Fibroblast of skin of right biceps (primary cell): ENCODE results near the gene CUL7.
A peak's percentile ranks its signal among the peaks of the same experiment; 100 is the strongest.

Source experiments
- DNase-seq: peaks from one replicate; pipeline ENCODE4 v3.0.0-alpha.2; 2013

Gene CUL7

GRCh38 chr6:43076464-43077332 is 23.0 kb upstream of the CUL7 start:
- peak; percentile 68 for DNase-seq

GRCh38 chr6:43075670-43076463 is 22.2 kb upstream of the CUL7 start, which contains the start of gene PTK7:
Gene PTK7 (plus strand): TSS chr6:43076314. CDS start chr6:43076489, 175 bp downstream.
- peak; percentile 82 for DNase-seq

- DNase-seq, result peak; percentile 78
These were observed 21.4 kb upstream of the CUL7 start for GRCh38 chr6:43074847-43075669.

GRCh38 chr6:43070028-43070632 is 16.5 kb upstream of the CUL7 start:
- DNase-seq, result peak; percentile 73

- no peak for DNase-seq
These were observed 9.2 kb upstream of the CUL7 start for GRCh38 chr6:43062818-43063217.

GRCh38 chr6:43061861-43062260 is 8.2 kb upstream of the CUL7 start:
- no peak for DNase-seq

GRCh38 chr6:43060755-43061633 is 7.3 kb upstream of the CUL7 start:
- no peak for DNase-seq

GRCh38 chr6:43060034-43060754 is 6.5 kb upstream of the CUL7 start:
- DNase-seq, result no peak

- peak; percentile 99 for DNase-seq
These were observed 5.8 kb upstream of the CUL7 start, which contains the start of the genes KLC4 and MRPL2 for GRCh38 chr6:43059168-43060033. Gene KLC4 (plus strand): TSS chr6:43059631. CDS start chr6:43061336, 1,705 bp downstream. Gene MRPL2 (minus strand): TSS chr6:43059434. CDS start chr6:43059381, 53 bp downstream.

GRCh38 chr6:43058531-43058930 is 4.9 kb upstream of the CUL7 start:
- no peak for DNase-seq

- no peak for DNase-seq
These were observed 2.3 kb upstream of the CUL7 start for GRCh38 chr6:43055966-43056365.

- no peak for DNase-seq
These were observed 724 bp upstream of the CUL7 start for GRCh38 chr6:43054206-43054943.

GRCh38 chr6:43052842-43053544 is 658 bp downstream of the CUL7 start:
- DNase-seq, result peak; percentile 22

- DNase-seq, result no peak
These were observed 1.3 kb downstream of the CUL7 start for GRCh38 chr6:43052225-43052841.

GRCh38 chr6:43050981-43051380 is 2.7 kb downstream of the CUL7 start:
- DNase-seq, result no peak

GRCh38 chr6:43047998-43048397 is 5.7 kb downstream of the CUL7 start:
- DNase-seq, result no peak

- DNase-seq, result no peak
These were observed 8.2 kb downstream of the CUL7 start for GRCh38 chr6:43045371-43045930.
